Activated B cell treated with CpG ODN at 0.5 μM for 24 hours (primary cell): Measurements from ENCODE around the gene ANKRD34A. TPM values are rescaled to one million over a fixed set of nuclear protein-coding genes. Genes with fewer than 3 reads are reported as not detected.

Source experiments
- ATAC-seq: fragments of 200-7000 bp; cut with Tn5 transposase; one replicate; pipeline ENCODE4 v1.10.0; 2021; ENCODE audit warnings: low read depth, mild to moderate bottlenecking, moderate library complexity
- CTCF ChIA-PET: fragments of 350-600 bp; sonication (Branson Sonifier 250); formaldehyde crosslinking; loops from one replicate; lab custom pipeline; 2021; ENCODE audit warnings: antibody characterized with exemption; lab: Charles Lee
- POLR2A ChIA-PET: fragments of 350-600 bp; sonication (Branson Sonifier 250); formaldehyde crosslinking; loops from one replicate; lab custom pipeline; 2021; ENCODE audit warnings: antibody characterized with exemption; lab: Charles Lee
- DNase-seq: peaks from one replicate; pipeline ENCODE4 v3.0.0; 2022
- H3K27ac Mint-ChIP-seq: one replicate; pipeline ENCODE4 v1.8.0; 2020; ENCODE audit warnings: mixed read lengths
- H3K27me3 Mint-ChIP-seq: one replicate; pipeline ENCODE4 v1.8.0; 2021; ENCODE audit warnings: mixed read lengths
- H3K36me3 Mint-ChIP-seq: one replicate; pipeline ENCODE4 v1.8.0; 2021; ENCODE audit warnings: low read depth, mixed read lengths
- H3K4me1 Mint-ChIP-seq: one replicate; pipeline ENCODE4 v1.8.0; 2021; ENCODE audit warnings: mixed read lengths
- H3K4me3 Mint-ChIP-seq: one replicate; pipeline ENCODE4 v1.8.0; 2020; ENCODE audit warnings: mild to moderate bottlenecking, mixed read lengths
- H3K9me3 Mint-ChIP-seq: one replicate; pipeline ENCODE4 v1.8.0; 2020; ENCODE audit warnings: mixed read lengths
- CTCF ChIP-seq: fragments of 200-600 bp; IDR thresholded peaks from one replicate; pipeline ENCODE4 v1.8.0; 2022; ENCODE audit warnings: antibody characterized with exemption, mild to moderate bottlenecking
- intact Hi-C: fragments of 100-400 bp; cut with micrococcal nuclease; formaldehyde crosslinking; loops from one replicate; pipeline ENCODE4 v1.15.1; 2024
- total RNA-seq: library from RNA; stranded (reverse); gene quantifications from 2 replicates; pipeline ENCODE4 v1.2.3, GENCODE V29; 2022

ANKRD34A gene
- total RNA-seq, 1 donor from 2014 or later: 1.4 TPM

- Mint-ChIP-seq H3K9me3 (no peaks in the 10 kb centered on the region), H3K27me3 (no peaks in the 10 kb centered on the region), H3K4me1 (peaks cover 74% of the 10 kb centered on the region), H3K4me3 (peak overlapping the region; percentile 88), H3K27ac (peak overlapping the region; percentile 97), H3K36me3 (peaks cover 46% of the 10 kb centered on the region)
- intact Hi-C loops: loop anchor here (1.0 to 5.0 kb wide), 3 partner anchors 10 to 42 kb away; partner anchors contain the start of genes ANKRD34A and POLR3GL
- POLR2A ChIA-PET: interaction anchor here (0.6 to 12.7 kb wide), 17 partner anchors 10 to 152 kb away, joined by 3 to 579 read pairs (median 13); partner anchors contain the start of genes ANKRD34A, LIX1L, NUDT17 and PEX11B
- no peak for TF ChIP-seq CTCF
- CTCF ChIA-PET: interaction anchor here (0.8 to 4.0 kb wide), 4 partner anchors 10 to 39 kb away, joined by 3 to 52 read pairs (median 6); no protein-coding TSS in a partner anchor
- peak; percentile 49 for ATAC-seq
- DNase-seq: no peak
Measured at GRCh38 chr1:145997016-145997717, 32.8 kb upstream of the ANKRD34A start.

GRCh38 chr1:145996433-145997015, 32.1 kb upstream of the ANKRD34A start, which contains the start of gene TXNIP:
Gene TXNIP, minus strand, starts transcription at chr1:145996579. Its CDS starts 313 bp downstream, at chr1:145996266.
- H3K9me3 Mint-ChIP-seq: no peaks in the 10 kb centered on the region
- ChIA-PET POLR2A (interaction anchor here (0.6 to 12.7 kb wide), 20 partner anchors 8 to 172 kb away, joined by 3 to 579 read pairs (median 6); partner anchors contain the start of genes ANKRD34A, LIX1L, NUDT17 and PEX11B), CTCF (interaction anchor here (0.8 to 4.0 kb wide), 3 partner anchors 11 to 18 kb away, joined by 3 to 52 read pairs (median 9); no protein-coding TSS in a partner anchor)
- H3K4me3 Mint-ChIP-seq: peak within 1 kb of the TSS; percentile 88
- peaks cover 53% of the 10 kb centered on the region for H3K36me3 Mint-ChIP-seq
- TF ChIP-seq CTCF: no peak
- DNase-seq (peak; percentile 82), ATAC-seq (peak; percentile 85)
- H3K27ac Mint-ChIP-seq: peak within 1 kb of the TSS; percentile 97
- intact Hi-C loops: loop anchor here (1.0 to 5.0 kb wide), 5 partner anchors 8 to 42 kb away; partner anchors contain the start of genes ANKRD34A and POLR3GL
- peaks cover 74% of the 10 kb centered on the region for H3K4me1 Mint-ChIP-seq
- H3K27me3 Mint-ChIP-seq: no peaks in the 10 kb centered on the region

GRCh38 chr1:145995964-145996432, 31.6 kb upstream of the ANKRD34A start:
- DNase-seq: no peak
- peak overlapping the region; percentile 97 for H3K27ac Mint-ChIP-seq
- CTCF ChIA-PET: interaction anchor here (3.0 to 4.0 kb wide), 2 partner anchors 11 to 18 kb away, joined by 9 to 52 read pairs; no protein-coding TSS in a partner anchor
- intact Hi-C loops: loop anchor here (1.0 to 5.0 kb wide), 5 partner anchors 8 to 69 kb away; partner anchors contain the start of genes ANKRD34A, POLR3GL and RBM8A
- POLR2A ChIA-PET: interaction anchor here (0.6 to 12.7 kb wide), 15 partner anchors 9 to 172 kb away, joined by 3 to 579 read pairs (median 16); partner anchors contain the start of genes ANKRD34A, LIX1L, NUDT17 and PEX11B
- H3K4me1 Mint-ChIP-seq: peaks cover 75% of the 10 kb centered on the region
- no peak for TF ChIP-seq CTCF
- ATAC-seq: no peak
- H3K27me3 Mint-ChIP-seq: no peaks in the 10 kb centered on the region
- peaks cover 54% of the 10 kb centered on the region for H3K36me3 Mint-ChIP-seq
- peak overlapping the region; percentile 88 for H3K4me3 Mint-ChIP-seq
- no peaks in the 10 kb centered on the region for H3K9me3 Mint-ChIP-seq

GRCh38 chr1:145995148-145995881, 30.9 kb upstream of the ANKRD34A start:
- H3K4me1 Mint-ChIP-seq: peaks cover 79% of the 10 kb centered on the region
- ChIA-PET CTCF (interaction anchor here (3.0 to 4.0 kb wide), 2 partner anchors 12 to 17 kb away, joined by 9 to 52 read pairs; no protein-coding TSS in a partner anchor), POLR2A (interaction anchor here (0.9 to 12.7 kb wide), 11 partner anchors 12 to 171 kb away, joined by 3 to 579 read pairs (median 16); partner anchors contain the start of genes ANKRD34A, LIX1L, NUDT17 and POLR3C)
- no peak for TF ChIP-seq CTCF
- intact Hi-C loops: loop anchor here (1.0 to 5.0 kb wide), 2 partner anchors 33 to 68 kb away; partner anchors contain the start of genes ANKRD34A, POLR3GL and RBM8A
- peak overlapping the region; percentile 97 for H3K27ac Mint-ChIP-seq
- DNase-seq (no peak), ATAC-seq (no peak)
- no peaks in the 10 kb centered on the region for H3K27me3 Mint-ChIP-seq
- no peaks in the 10 kb centered on the region for H3K9me3 Mint-ChIP-seq
- peaks cover 54% of the 10 kb centered on the region for H3K36me3 Mint-ChIP-seq
- H3K4me3 Mint-ChIP-seq: peak overlapping the region; percentile 88
